Activated CD4-positive, alpha-beta T cell treated with anti-CD3 and anti-CD28 coated beads, Interleukin-2, amount 50 U/mL, for 4 hours (primary cell): ENCODE measurements around the gene GOLGA6L9.
A peak's percentile ranks its signal among the peaks of the same experiment; 100 is the strongest.
"Not testable (repeated sequence)": the region's sequence is repeated elsewhere in the genome, so short reads cannot be mapped to it uniquely, and the experiment has no call there.

Source experiments
- DNase-seq, 2 experiments: peaks; one replicate each; pipeline ENCODE4 v3.0.0-alpha.2; 2020

GOLGA6L9 gene

GRCh38 chr15:82429693-82430092, at the start of gene GOLGA6L9:
TSS of gene GOLGA6L9 (plus strand) at chr15:82429816. CDS start at chr15:82430080, 264 bp downstream.
- not testable (repeated sequence) for DNase-seq

GRCh38 chr15:82381330-82381955, 48.2 kb upstream of the GOLGA6L9 start:
- not testable (repeated sequence) for DNase-seq

GRCh38 chr15:82387209-82387608, 42.4 kb upstream of the GOLGA6L9 start:
- not testable (repeated sequence) for DNase-seq

GRCh38 chr15:82390152-82390551, 39.5 kb upstream of the GOLGA6L9 start:
- DNase-seq: not testable (repeated sequence)

- not testable (repeated sequence) for DNase-seq
Observed at GRCh38 chr15:82392077-82392476, 37.5 kb upstream of the GOLGA6L9 start.

- no peak for DNase-seq
Observed at GRCh38 chr15:82393671-82394070, 35.9 kb upstream of the GOLGA6L9 start.

- not testable (repeated sequence) for DNase-seq
Observed at GRCh38 chr15:82395788-82396187, 33.8 kb upstream of the GOLGA6L9 start.

GRCh38 chr15:82397817-82398216, 31.8 kb upstream of the GOLGA6L9 start:
- no peak for DNase-seq

- no peak for DNase-seq
Observed at GRCh38 chr15:82398785-82399184, 30.8 kb upstream of the GOLGA6L9 start.

- DNase-seq: not testable (repeated sequence)
Observed at GRCh38 chr15:82399366-82400103, 30.1 kb upstream of the GOLGA6L9 start.

GRCh38 chr15:82401918-82402317, 27.7 kb upstream of the GOLGA6L9 start:
- not testable (repeated sequence) for DNase-seq

- not testable (repeated sequence) for DNase-seq
Observed at GRCh38 chr15:82402341-82402740, 27.3 kb upstream of the GOLGA6L9 start.

GRCh38 chr15:82406211-82406610, 23.4 kb upstream of the GOLGA6L9 start:
- DNase-seq: not testable (repeated sequence)

- DNase-seq: not testable (repeated sequence)
Observed at GRCh38 chr15:82410306-82410705, 19.3 kb upstream of the GOLGA6L9 start.

GRCh38 chr15:82411595-82411994, 18.0 kb upstream of the GOLGA6L9 start:
- DNase-seq: not testable (repeated sequence)

- not testable (repeated sequence) for DNase-seq
Observed at GRCh38 chr15:82414525-82415191, 15.0 kb upstream of the GOLGA6L9 start.

GRCh38 chr15:82420516-82420915, 9.1 kb upstream of the GOLGA6L9 start:
- not testable (repeated sequence) for DNase-seq

GRCh38 chr15:82420966-82421365, 8.7 kb upstream of the GOLGA6L9 start:
- DNase-seq: peak in 1 of 2 experiments; percentile 0

- not testable (repeated sequence) for DNase-seq
Observed at GRCh38 chr15:82427117-82427516, 2.5 kb upstream of the GOLGA6L9 start.

GRCh38 chr15:82445420-82445819, 15.8 kb downstream of the GOLGA6L9 start:
- peak in 1 of 2 experiments; percentile 9 for DNase-seq

- DNase-seq: not testable (repeated sequence)
Observed at GRCh38 chr15:82457336-82457735, 27.7 kb downstream of the GOLGA6L9 start.

- DNase-seq: not testable (repeated sequence)
Observed at GRCh38 chr15:82465629-82466028, 36.0 kb downstream of the GOLGA6L9 start.

- DNase-seq: not testable (repeated sequence)
Observed at GRCh38 chr15:82468205-82468604, 38.6 kb downstream of the GOLGA6L9 start.
